Breast epithelium (tissue), 4 donors: ENCODE measurements around the gene ITPRID2. TPM values are rescaled to one million over a fixed set of nuclear protein-coding genes. Genes with fewer than 3 reads are reported as not detected.

Experiments used
- DNase-seq, 2 donors: peaks; one replicate each; pipeline ENCODE4 v3.0.0-alpha.2; 2019; ENCODE audit warnings: low spot score in 2 of 2
- H3K27ac ChIP-seq, 2 donors: fragments of 200-600 bp; sonication (generic) in 1 of 2; one replicate each; pipeline ENCODE4 v1.5.1; 2016 to 2019; ENCODE audit warnings: mild to moderate bottlenecking in 1 of 2
- H3K27me3 ChIP-seq, 2 donors: fragments of 200-600 bp; sonication (generic) in 1 of 2; one replicate each; pipeline versions ENCODE4 v1.5.1 to v1.6.0; 2017 to 2019; ENCODE audit warnings: control low read depth in 1 of 2, mild to moderate bottlenecking in 1 of 2
- H3K36me3 ChIP-seq: fragments of 200-600 bp; one replicate; pipeline ENCODE4 v1.5.1; 2019
- H3K4me1 ChIP-seq, 2 donors: fragments of 200-600 bp; sonication (generic); one replicate each; pipeline ENCODE4 v1.5.1; 2016 to 2019; ENCODE audit warnings: control low read depth in 1 of 2
- H3K4me3 ChIP-seq, 3 donors: fragments of 200-600 bp; sonication (generic); 1 replicate in 2 of 3; 2 replicates in 1 of 3; pipeline ENCODE4 v1.5.1; 2016 to 2019; ENCODE audit warnings: mild to moderate bottlenecking in 3 of 3, moderate library complexity in 2 of 3
- H3K9me3 ChIP-seq, 2 donors: fragments of 200-600 bp; sonication (generic) in 1 of 2; one replicate each; pipeline ENCODE4 v1.5.1; 2016 to 2019; ENCODE audit warnings: control low read depth in 1 of 2
- CTCF ChIP-seq, 3 donors: fragments of 450-650 bp; IDR thresholded peaks; one replicate each; pipeline ENCODE4 v1.5.1; 2016 to 2017; ENCODE audit warnings: antibody characterized with exemption in 3 of 3, mild to moderate bottlenecking in 3 of 3, moderate library complexity in 3 of 3
- POLR2A ChIP-seq: fragments of 450-650 bp; IDR thresholded peaks from one replicate; pipeline ENCODE4 v1.6.1; 2016; ENCODE audit warnings: antibody characterized with exemption, mild to moderate bottlenecking, moderate library complexity
- POLR2AphosphoS5 ChIP-seq, 3 donors: sonication (generic); formaldehyde crosslinking; IDR thresholded peaks; one replicate each; pipeline ENCODE4 v1.6.1; 2017; ENCODE audit warnings: antibody characterized with exemption in 3 of 3
- intact Hi-C: fragments of 100-400 bp; cut with DNase I; formaldehyde crosslinking; loops from one replicate; pipeline ENCODE4 v1.15.1; 2023; ENCODE audit warnings: low total_unique reads
- total RNA-seq, 3 donors: library from RNA; depleted of rRNA; stranded (reverse); fragments of >200 nt; gene quantifications; one replicate each; pipeline ENCODE4 v1.1.0, GENCODE V29; 2016

ITPRID2 gene
- total RNA-seq, 3 donors from 2014 or later: 67.2 to 170 (median 98.9) TPM

GRCh38 chr2:181861379-181861778, 30.2 kb upstream of the ITPRID2 start:
- no peak overlapping the region for H3K4me3 ChIP-seq
- TF ChIP-seq CTCF (IDR thresholded peaks at IDR 0.05): no peak
- no peak for TF ChIP-seq POLR2AphosphoS5 (IDR thresholded peaks at IDR 0.05)
- TF ChIP-seq POLR2A: no peak
- no peaks in the 10 kb centered on the region for H3K36me3 ChIP-seq
- H3K9me3 ChIP-seq: no peaks in the 10 kb centered on the region
- intact Hi-C loops: no loop called here
- H3K27ac ChIP-seq: no peak overlapping the region
- no peaks in the 10 kb centered on the region for H3K27me3 ChIP-seq
- DNase-seq: no peak
- peaks cover 0 to 5% of the 10 kb centered on the region in 2 donors for H3K4me1 ChIP-seq

GRCh38 chr2:181862583-181863281, 28.8 kb upstream of the ITPRID2 start:
- Histone ChIP-seq H3K4me1 (peaks cover 0 to 5% of the 10 kb centered on the region in 2 donors), H3K36me3 (no peaks in the 10 kb centered on the region), H3K4me3 (no peak overlapping the region), H3K9me3 (no peaks in the 10 kb centered on the region), H3K27ac (no peak overlapping the region), H3K27me3 (no peaks in the 10 kb centered on the region)
- no peak for DNase-seq
- intact Hi-C loops: no loop called here
- TF ChIP-seq POLR2AphosphoS5 (IDR thresholded peaks at IDR 0.05) (no peak), CTCF (IDR thresholded peaks at IDR 0.05) (no peak), POLR2A (no peak)

GRCh38 chr2:181872178-181872577, 19.4 kb upstream of the ITPRID2 start:
- no peak for TF ChIP-seq CTCF (IDR thresholded peaks at IDR 0.05)
- TF ChIP-seq POLR2AphosphoS5 (IDR thresholded peaks at IDR 0.05): no peak
- no peak for TF ChIP-seq POLR2A
- DNase-seq: no peak
- Histone ChIP-seq H3K27ac (no peak overlapping the region), H3K4me1 (no peaks in the 10 kb centered on the region), H3K36me3 (no peaks in the 10 kb centered on the region), H3K27me3 (no peaks in the 10 kb centered on the region), H3K4me3 (no peak overlapping the region), H3K9me3 (no peaks in the 10 kb centered on the region)
- intact Hi-C loops: no loop called here

GRCh38 chr2:181876614-181877063, 14.9 kb upstream of the ITPRID2 start:
- no peaks in the 10 kb centered on the region for H3K9me3 ChIP-seq
- no peaks in the 10 kb centered on the region for H3K36me3 ChIP-seq
- H3K4me3 ChIP-seq: no peak overlapping the region
- H3K4me1 ChIP-seq: no peaks in the 10 kb centered on the region
- DNase-seq: no peak
- H3K27me3 ChIP-seq: no peaks in the 10 kb centered on the region
- H3K27ac ChIP-seq: no peak overlapping the region
- no peak for TF ChIP-seq POLR2AphosphoS5 (IDR thresholded peaks at IDR 0.05)
- TF ChIP-seq POLR2A: no peak
- TF ChIP-seq CTCF (IDR thresholded peaks at IDR 0.05): no peak
- intact Hi-C loops: no loop called here

- no peaks in the 10 kb centered on the region for H3K27me3 ChIP-seq
- H3K9me3 ChIP-seq: no peaks in the 10 kb centered on the region
- no peak for DNase-seq
- intact Hi-C loops: no loop called here
- TF ChIP-seq CTCF (IDR thresholded peaks at IDR 0.05): no peak
- H3K27ac ChIP-seq: no peak overlapping the region
- H3K4me1 ChIP-seq: no peaks in the 10 kb centered on the region
- H3K36me3 ChIP-seq: no peaks in the 10 kb centered on the region
- no peak overlapping the region for H3K4me3 ChIP-seq
These were observed 14.3 kb upstream of the ITPRID2 start for GRCh38 chr2:181877181-181877664.
